GM21423 (cell line): ENCODE data around the gene FBLN5.
"Not testable (repeated sequence)": the region's sequence is repeated elsewhere in the genome, so short reads cannot be mapped to it uniquely, and the experiment has no call there.

ENCODE experiments used
- ATAC-seq: cut with Tn5 transposase; IDR thresholded peaks from one replicate; pipeline ENCODE4 v1.9.1; 2021; ENCODE audit warnings: mild to moderate bottlenecking, moderate library complexity; ENCODE audit not compliant: unreplicated experiment

The FBLN5 gene

DNA sequence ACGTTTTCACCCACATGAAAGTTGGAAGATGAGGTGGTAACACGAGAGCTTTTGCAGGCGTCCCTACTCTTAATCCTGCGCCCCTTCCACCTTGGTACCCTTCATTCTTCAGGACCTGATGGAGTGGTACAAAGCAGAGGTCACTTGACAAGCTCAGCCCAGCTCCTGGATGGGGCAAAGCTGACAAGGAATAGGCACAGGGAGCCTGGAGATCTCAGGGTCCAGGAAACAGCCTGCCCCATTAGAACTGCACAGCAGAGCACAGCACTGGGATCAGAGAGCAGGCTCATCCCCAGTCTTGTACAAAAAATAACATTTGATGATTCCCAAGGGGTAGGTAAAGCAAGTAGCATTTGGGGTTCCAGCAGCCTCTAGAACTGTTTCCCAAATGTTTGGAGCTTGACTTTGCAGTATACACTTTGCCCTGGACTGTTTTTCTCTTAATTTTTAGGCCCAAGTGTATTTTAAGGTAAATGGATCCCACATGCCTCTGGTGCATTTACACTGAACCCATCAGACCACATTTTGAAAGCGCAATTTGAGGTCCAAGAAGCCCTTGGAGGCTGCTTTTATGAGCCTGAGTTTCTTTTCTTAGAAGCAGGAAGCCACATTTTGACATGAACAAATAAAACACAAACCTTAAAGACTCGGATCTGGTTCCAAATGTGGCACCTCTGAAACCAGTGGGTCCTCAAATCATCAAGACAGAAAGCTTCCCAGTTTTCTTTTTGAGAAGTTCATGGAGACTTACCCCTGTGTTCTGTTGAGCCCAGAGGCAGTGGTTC is 80.8 kb downstream of the FBLN5 start:
- ATAC-seq = no peak

DNA sequence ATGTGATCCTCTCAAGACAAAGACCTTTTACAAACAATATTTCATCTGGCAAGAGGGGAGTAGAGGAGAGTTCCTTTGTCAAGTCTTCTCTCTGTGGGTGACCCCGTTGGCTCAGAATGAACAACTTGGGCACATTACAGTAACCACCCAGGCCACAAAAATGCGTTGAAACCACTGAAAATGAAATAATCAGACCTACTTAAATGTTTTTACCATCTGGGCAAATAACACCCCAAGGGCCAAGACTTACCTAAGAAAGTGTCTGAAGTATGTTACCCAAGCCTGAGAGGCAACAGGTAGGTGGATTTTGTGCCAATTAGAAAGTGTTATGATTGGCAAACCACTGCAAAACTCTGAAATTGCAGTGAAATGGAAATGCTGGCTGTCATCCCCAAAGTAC is 81.4 kb downstream of the FBLN5 start:
- no peak for ATAC-seq

DNA sequence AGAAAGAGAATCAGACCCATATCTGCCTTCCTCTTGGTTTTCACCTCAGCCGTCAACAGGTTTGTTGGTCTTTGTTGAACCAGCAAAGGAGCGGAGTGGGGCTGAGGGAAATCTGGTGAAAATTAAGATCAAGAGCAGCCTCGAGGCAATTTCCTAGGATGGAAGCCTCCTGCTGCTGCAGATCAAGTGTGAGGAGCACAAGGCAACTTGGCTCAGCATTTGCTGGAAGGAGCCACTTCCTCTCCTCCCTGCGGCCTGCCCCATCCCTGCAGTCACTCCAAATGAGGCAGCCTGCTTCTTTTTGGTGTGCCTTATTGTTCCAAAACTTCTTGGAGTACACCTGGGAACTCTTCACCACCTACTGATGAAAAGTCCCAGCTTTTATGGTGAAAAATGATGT is 85.1 kb downstream of the FBLN5 start:
- ATAC-seq = no peak

DNA sequence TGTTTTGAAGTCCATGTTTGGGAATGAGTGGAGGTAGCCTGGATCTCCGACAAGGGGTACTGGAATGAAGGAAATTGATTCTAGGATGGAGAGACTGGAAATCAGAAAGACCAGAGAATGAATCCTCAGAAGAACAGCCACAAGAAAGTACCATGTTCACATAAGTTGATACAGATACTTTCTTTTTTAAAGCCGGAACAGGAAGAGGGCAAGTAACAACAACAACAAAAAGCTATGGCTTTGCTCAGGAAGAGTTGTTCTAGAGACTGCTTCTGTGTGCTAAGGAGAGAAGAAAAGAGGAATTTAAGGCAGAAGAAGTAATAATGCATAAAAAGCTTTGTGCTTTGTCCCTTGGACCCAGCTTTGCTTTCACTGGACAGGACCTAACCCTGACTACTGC is 86.4 kb downstream of the FBLN5 start:
- no peak for ATAC-seq

DNA sequence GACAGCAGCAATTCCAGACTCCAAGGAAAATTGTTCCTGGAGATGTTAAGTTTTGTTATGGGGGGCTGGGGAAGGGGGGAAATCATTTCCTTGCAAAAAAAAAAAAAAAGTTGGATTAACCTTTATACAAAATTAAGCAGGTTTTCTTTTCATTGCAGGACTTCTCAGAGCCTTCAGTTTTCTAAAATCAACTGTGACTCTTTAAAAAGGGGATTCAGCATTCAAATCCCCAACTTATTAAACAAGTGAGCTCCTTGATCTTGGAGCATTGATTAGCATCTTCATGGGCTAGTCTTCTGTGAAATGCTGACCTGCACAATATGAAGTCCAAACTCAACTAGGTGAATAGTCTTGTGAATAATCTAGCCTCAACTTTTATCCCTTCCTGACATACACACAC is 87.3 kb downstream of the FBLN5 start:
- ATAC-seq = no peak

DNA sequence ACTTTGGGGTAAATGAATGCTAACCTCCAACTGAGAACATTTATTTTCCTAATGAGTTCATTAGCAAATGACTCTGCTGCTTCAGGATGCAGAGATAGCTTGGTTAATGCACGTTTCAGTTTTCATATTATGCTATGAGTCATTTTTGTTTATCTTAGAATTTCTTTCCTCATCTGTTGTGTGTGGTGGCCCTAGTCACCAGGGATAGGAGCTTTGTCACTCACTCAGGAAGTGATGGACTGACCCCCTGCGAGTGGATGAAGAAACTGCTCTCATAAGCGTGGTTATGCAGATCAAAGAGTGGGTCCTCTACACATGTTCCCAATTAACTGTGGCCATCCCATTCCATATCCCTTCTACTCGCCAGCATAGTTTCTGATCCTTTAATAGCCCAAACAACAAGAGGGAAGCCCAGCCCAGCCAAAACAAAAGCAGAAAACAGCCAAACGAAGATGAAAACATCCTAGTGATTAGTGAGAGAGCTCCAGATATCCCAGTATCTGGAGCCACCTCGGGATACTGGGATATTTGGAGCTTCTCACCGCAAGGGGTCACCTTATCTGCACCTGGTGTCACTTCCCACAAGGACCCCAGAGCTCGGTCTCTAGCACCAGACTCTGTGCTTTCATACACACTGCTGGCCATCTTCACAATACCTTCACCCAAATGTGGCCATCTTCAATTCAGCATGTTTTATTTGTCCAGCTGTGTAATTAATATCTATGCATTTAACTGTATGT is 88.8 kb downstream of the FBLN5 start:
- ATAC-seq = peak; percentile 81

DNA sequence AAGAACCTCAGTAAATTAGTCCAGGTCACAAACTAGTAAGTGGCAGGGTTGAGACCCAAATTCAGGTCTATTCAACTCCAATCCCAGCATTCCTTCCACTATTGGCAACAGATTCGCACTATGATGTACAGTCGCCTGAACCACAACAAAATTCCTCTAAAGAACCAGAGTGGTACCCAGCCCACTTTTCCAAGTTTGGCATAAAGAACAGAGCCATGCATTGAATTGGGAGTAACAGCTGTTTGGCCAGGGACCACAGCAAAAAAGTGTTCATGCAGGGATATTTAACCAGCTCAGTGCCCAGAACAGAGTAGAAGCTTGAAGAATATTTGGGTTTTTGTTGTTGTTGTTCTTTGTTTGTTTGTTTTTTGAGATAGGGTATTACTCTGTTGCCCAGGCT is 89.9 kb downstream of the FBLN5 start:
- ATAC-seq = no peak

DNA sequence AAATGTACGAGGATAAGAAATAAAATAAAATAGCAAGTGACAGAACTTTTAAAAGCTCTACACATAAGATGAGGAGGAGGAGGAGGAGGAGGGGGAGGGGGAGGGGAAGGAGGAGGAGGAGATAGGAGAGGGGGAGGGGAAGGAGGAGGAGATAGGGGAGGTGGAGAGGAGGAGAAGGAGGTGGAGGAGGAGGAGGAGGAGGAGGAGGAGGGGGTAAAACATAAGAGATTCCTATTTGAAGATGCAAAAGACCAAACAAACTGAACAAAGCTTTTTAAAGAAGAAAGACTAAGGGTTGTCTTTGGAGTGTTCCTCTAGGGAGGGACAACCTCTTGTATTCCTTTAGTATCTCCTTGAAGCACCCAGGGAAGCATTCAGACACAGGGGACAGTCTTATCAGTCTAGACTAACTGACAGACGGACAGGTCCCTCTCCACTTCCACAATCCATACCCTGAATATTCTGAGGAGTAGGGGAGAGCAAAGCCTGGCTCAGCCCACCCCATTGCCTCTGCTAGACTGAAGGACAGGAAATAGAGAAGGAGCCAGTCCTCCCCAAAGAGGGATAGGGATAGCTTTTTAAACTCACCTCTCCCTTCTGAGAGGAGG is 93.1 kb downstream of the FBLN5 start:
- no peak for ATAC-seq

DNA sequence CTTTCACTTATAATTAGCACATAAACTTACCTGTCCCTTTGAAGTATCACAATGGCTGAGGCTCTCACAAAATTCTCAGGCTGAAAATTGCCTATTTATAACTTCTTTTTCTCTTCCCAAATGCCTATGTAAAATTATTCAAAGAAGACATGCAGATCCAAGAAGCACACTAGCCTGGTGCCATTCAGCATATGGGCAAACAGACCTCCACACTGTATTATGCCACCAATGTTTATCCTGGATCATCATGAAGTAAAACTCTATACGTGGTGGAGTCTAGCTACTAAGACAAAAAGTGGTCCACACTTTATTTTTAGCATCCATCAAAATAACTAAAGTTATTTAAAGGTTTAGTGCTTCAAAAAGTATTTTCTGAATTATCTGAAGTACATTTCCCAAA is 95.9 kb downstream of the FBLN5 start:
- ATAC-seq = no peak

DNA sequence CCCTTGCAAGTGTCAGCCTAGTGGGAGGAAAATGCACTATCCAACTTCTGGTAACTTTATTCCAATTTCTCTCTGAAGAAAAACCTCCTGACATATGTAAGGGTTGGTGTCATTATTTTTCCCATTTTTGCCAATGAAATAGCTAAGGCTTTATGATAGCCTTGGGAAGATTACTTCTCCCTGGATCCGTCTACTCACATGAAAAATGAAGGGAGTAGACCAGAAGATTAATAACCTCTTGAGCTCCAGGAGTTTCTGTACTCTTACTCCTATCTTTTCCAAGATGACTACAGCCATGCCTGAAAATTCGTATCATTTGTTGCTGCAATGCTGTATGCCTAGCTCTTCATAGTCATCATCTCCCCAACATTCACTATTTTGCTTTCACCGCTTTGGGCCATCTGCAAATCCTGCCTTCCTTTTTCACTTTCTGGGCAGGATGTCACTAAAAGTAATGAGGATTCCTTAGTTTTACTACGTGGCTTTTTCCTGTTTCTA is 98.9 kb downstream of the FBLN5 start:
- no peak for ATAC-seq

DNA sequence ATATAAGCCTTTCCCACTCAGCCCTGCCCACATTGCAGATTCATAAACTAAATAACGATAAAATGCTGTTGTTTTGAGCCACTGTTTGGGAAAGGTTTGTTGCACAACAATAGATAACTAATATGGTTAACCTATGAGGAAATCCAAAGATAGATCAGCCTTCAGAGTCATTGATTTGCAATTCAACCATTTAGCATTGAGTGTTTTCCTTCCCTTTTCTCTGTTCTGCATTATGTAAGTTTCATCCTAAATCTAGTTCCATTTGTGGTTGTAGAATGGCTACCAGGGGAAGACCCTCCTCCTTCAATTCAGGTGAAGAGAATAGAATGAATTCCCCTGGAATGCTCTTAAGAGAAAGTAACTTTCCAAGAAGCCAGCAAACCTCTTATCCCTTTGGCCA is 99.8 kb downstream of the FBLN5 start:
- ATAC-seq = no peak

DNA sequence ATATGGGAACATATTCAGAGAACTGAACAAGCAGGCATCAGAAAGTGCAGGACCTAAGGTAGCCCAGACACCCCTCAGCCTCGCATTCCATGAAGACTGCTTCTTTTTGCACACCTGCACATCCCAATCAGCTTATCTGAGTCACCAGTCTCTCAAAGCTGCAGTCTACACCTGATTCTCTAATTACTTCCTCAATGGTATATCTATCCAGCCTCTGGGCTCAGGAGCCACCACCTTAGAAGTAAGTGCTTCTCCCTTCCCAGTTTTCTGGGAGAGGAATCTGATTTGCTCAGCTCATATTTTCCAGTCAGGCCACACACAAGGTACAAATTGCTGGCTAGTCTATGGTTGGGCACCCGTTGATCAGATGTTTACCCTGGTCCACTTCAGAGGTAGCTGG is 101.8 kb downstream of the FBLN5 start:
- ATAC-seq = no peak

DNA sequence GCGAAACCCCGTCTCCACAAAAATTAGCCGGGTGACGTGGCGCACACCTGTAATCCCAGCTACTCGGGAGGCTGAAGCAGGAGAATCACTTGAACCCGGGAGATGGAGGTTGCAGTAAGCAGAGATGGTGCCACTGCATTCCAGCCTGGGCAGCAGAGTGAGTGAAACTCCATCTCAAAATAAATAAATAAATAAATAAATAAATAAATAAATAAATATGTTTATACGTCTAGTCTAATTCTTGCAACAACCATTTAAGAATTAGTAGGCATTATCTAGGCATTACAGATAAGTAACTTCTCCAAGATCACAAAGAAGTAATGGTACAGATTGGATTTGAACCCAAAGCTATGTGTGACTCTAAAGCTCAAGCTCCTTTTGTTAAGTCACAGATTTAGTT is 102.4 kb downstream of the FBLN5 start:
- not testable (repeated sequence) for ATAC-seq

DNA sequence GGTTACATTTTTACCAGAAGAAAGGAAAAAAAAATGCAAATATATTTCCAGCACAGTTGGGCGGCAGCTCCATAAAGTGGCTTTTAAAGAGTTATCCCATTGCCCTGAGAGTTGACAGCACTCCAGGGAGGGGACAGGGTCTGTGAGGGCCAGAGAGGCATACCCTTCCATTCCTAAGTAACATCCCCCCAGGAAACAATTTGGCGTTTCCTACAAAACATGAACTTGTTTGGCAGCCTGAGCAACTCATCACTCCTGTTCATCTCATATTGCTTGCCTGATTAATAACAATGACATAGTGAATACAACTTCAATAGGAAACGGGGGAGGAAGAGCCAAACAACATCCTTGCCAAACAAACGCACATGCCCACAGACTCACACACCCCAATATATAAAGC is 103.5 kb downstream of the FBLN5 start:
- ATAC-seq = no peak

DNA sequence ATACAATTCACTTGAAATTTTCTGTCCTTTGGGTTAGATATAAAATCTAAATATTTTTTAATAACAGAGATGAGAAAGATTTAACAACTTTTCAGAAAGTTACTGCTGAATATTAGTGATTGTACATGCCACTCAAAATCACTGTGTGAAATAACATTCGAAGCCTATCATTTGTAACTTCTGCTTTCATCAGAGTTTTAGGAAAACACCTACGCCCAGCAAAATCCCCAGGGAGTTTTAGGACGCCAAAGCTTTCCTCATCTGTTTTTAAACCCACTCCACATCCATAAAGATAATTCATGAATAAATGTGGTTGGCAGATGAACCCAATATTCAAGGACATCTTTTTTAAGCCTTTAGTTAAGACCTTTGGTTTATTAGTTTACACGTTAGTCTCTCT is 104.1 kb downstream of the FBLN5 start:
- no peak for ATAC-seq

DNA sequence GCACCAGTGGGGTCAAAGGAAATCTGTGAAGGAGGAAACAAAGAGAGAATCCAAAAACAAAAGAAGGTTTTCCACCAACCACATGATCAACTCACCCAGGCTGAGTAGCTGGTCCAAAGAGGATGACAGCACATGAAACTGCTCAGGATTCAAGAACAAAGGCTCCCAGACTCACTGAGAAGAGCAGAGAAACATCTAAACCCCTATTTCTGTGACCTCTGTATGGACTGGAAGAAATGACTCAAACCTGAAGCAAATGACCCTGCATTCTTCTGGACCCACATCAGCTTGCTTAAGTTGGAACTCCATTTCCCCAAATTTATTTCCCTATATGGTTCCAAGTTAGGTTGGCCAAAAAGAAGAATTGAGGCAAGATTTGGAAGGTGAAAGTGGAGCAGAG is 106.4 kb downstream of the FBLN5 start:
- no peak for ATAC-seq

DNA sequence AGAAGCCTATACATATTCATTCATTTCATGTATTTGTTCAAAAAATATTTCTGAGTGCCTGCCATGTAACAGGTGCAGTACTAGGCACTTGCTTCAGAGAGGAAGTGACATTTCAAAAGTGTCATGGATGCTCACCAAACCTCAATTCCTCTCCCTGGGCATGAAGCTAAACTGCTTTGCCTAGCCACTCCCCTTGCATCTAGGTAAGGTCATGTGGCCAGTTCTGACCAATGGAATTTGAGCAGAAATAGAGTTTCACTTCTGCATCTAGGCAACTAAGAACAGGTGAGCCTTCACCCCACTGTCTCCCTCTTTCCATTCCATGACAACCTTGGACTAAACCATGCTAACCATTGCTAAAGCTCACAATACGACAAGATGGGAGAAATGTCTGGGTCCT is 107.7 kb downstream of the FBLN5 start:
- ATAC-seq = no peak

DNA sequence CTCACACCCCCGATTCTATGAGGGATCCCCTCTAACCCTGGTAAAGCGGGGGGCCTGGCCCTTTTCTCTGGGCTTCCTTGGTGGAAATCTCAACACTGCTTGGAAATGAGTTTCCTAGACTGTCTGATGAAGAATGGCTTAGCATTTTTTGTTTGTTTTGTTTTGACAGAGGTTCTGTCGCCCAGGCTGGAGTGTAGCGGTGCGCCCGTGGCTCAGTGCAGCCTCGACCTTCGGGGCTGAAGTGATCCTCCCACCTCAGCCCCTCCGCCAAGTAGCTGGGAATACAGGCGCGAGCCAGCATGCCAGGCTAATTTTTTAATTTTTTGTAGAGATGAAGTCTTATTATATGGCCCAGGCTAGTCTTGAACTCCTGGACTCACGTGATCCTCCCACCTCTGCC is 110.4 kb downstream of the FBLN5 start:
- no peak for ATAC-seq

DNA sequence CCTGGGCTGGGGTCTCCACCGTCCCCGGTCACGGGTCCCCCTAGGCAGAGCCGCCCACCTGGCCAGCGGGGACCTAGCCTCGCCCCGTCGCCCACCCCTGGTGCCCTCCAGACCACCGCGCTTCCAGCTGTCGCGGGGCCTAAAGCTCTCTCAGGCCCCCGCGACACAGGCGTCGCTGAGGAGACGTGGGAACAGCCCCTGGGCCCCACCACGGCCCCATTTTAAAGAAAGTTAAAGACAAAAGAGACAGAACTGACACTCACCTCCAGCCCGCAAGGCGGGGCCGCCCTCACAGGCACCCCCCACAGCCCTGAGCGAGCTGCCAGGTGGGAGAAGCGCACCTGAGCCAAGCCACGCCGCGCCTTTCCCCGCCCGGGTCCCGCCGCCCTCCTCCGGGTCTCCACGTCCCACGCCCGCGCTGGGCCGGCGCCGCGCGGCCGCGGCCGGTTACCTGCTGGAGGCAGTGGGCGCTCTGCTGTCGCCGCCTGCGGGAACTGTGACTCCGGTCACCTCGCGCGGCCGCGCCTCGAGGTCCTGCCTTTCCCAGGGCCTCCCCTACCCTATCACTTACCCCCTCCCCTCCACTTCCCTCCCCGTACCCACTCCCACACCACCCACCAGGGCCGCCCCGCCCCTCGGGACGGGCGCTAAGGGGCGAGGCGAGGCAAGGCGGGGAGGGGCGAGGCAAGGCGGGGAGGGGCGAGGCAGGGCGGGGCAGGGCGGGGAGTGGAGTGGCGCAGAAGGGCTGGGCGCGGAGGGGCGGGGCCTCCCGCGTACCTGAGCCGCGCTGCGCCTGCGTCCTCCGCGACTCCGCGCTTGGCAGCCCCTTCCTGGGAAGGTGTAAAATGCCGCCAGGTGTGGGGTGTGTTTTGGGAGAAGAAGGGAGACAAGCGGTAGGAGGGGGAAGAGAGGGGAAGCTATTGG is 111.3 kb downstream of the FBLN5 start:
- peak; percentile 63 for ATAC-seq

DNA sequence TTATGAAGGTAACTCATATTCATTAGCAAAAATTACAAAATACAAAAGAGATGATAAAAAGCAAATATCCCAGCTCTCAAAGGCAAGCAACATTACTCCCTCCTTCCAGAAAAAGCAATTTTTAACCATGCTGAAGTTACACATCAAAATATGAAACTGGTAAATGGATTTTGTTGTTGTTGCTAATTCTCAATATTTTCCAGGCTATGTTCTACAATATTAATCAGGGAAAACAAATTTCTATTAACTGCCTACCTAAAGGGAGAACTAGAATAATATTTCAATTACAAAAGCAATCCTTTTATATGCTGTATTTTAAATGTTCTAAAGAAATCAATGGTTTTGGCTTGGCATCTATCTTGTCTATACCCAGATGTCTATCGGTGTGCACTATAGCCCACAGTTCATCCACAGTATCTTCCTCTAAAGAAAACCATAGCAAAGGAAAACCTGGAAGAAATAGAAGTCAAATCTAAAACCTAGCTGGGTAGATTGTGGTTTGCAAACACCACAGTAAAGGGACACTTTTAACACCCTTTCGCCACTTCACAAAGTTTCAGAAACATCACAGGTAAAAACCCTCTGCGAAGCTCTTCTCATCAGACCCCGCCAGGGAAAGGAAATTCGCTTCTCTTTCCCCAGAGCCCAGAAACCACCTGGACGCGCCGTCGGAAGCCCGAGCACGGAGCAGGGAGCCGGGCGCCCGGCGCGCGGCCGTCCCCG is 112.1 kb downstream of the FBLN5 start:
- peak; percentile 20 for ATAC-seq
